Calu3 (cell line): ENCODE measurements around the gene FGF22. TPM values are rescaled to one million over a fixed set of nuclear protein-coding genes. Genes with fewer than 3 reads are reported as not detected.

Source experiments
- BruUV-seq: library from RNA; stranded (reverse); fragments of 400-500 nt; replicated peaks from 2 replicates; lab custom pipeline; 2021; lab: Mats Ljungman, UMichigan
- CTCF ChIA-PET: fragments of 300-600 bp; sonication (Branson Sonifier 250); formaldehyde crosslinking; loops from one replicate; lab custom pipeline; 2022; ENCODE audit warnings: antibody characterized with exemption; lab: Charles Lee
- DNase-seq: peaks from one replicate; pipeline ENCODE4 v3.0.0; 2022
- H3K27ac Mint-ChIP-seq: one replicate; pipeline ENCODE4 v1.8.0; 2022; ENCODE audit warnings: mixed read lengths; ENCODE audit not compliant: unreplicated experiment
- H3K27me3 Mint-ChIP-seq: one replicate; pipeline ENCODE4 v1.8.0; 2022; ENCODE audit warnings: mixed read lengths; ENCODE audit not compliant: unreplicated experiment
- H3K36me3 Mint-ChIP-seq: one replicate; pipeline ENCODE4 v1.8.0; 2022; ENCODE audit warnings: mild to moderate bottlenecking, moderate library complexity, mixed read lengths; ENCODE audit not compliant: insufficient read depth, unreplicated experiment
- H3K4me1 Mint-ChIP-seq: one replicate; pipeline ENCODE4 v1.8.0; 2022; ENCODE audit warnings: mild to moderate bottlenecking, low read depth, mixed read lengths; ENCODE audit not compliant: unreplicated experiment
- H3K4me3 Mint-ChIP-seq: one replicate; pipeline ENCODE4 v1.8.0; 2022; ENCODE audit warnings: mild to moderate bottlenecking, low read depth, moderate library complexity, mixed read lengths; ENCODE audit not compliant: unreplicated experiment
- H3K9me3 Mint-ChIP-seq: one replicate; pipeline ENCODE4 v1.8.0; 2022; ENCODE audit warnings: low read depth, mixed read lengths; ENCODE audit not compliant: unreplicated experiment
- CTCF ChIP-seq: fragments of 200-600 bp; IDR thresholded peaks from one replicate; pipeline ENCODE4 v1.8.0; 2022; ENCODE audit warnings: antibody characterized with exemption; ENCODE audit not compliant: unreplicated experiment
- intact Hi-C: fragments of 100-400 bp; cut with micrococcal nuclease; formaldehyde crosslinking; loops from one replicate; pipeline ENCODE4 v1.10.0; 2022; ENCODE audit not compliant: unreplicated experiment
- total RNA-seq: library from RNA; stranded (reverse); gene quantifications from 2 replicates; pipeline ENCODE4 v1.2.3, GENCODE V29; 2022

FGF22 gene
- total RNA-seq, 1 experiment from 2014 or later = 0.24 TPM

GRCh38 chr19:607301-608154 is 32.2 kb upstream of the FGF22 start:
- peaks cover 6% of the 10 kb centered on the region for H3K27me3 Mint-ChIP-seq
- no peaks in the 10 kb centered on the region for H3K4me1 Mint-ChIP-seq
- H3K9me3 Mint-ChIP-seq = no peaks in the 10 kb centered on the region
- no peak for DNase-seq
- H3K4me3 Mint-ChIP-seq = no peak overlapping the region
- no peak overlapping the region for H3K27ac Mint-ChIP-seq
- peaks cover under 1% of the 10 kb centered on the region for H3K36me3 Mint-ChIP-seq
- no peak for TF ChIP-seq CTCF
- BruUV-seq = no TSS peak
- intact Hi-C loops = no loop called here
- CTCF ChIA-PET = no interaction called here

- Mint-ChIP-seq H3K4me3 (no peak overlapping the region), H3K36me3 (peaks cover 7% of the 10 kb centered on the region), H3K27me3 (no peaks in the 10 kb centered on the region), H3K27ac (no peak overlapping the region), H3K4me1 (no peaks in the 10 kb centered on the region), H3K9me3 (no peaks in the 10 kb centered on the region)
- CTCF ChIA-PET = interaction anchor here (0.5 to 0.6 kb wide), 2 partner anchors 47 to 54 kb away, joined by 3 to 5 read pairs; no protein-coding TSS in a partner anchor
- intact Hi-C loops = no loop called here
- no peak for TF ChIP-seq CTCF
- BruUV-seq = no TSS peak
- DNase-seq = no peak
These were observed 31.3 kb upstream of the FGF22 start for GRCh38 chr19:608155-609003.

DNA sequence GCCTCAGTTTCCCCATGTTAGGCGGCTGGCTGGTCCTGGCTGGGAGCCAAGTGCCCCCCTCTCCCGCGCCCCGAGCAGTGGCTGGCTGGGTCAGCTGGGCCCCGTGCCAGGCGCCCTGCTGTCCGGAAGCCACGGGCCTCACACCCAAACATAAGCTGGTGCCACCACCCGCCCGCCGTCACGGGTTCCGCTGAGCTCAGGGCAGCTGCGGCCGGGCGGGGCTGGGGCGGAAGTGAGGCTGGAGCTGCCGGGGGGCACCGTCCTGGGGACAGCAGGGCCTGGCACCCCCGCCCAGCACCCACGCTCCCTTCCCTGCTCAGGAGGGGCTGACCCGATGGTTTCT is 30.7 kb upstream of the FGF22 start:
- H3K4me3 Mint-ChIP-seq = no peak overlapping the region
- intact Hi-C loops = no loop called here
- H3K36me3 Mint-ChIP-seq = peaks cover 7% of the 10 kb centered on the region
- no TSS peak for BruUV-seq
- no peaks in the 10 kb centered on the region for H3K27me3 Mint-ChIP-seq
- no peaks in the 10 kb centered on the region for H3K9me3 Mint-ChIP-seq
- CTCF ChIA-PET = interaction anchor here (0.5 to 0.6 kb wide), 2 partner anchors 46 to 55 kb away, joined by 3 to 5 read pairs; no protein-coding TSS in a partner anchor
- TF ChIP-seq CTCF = no peak
- H3K27ac Mint-ChIP-seq = no peak overlapping the region
- peak; percentile 56 for DNase-seq
- no peaks in the 10 kb centered on the region for H3K4me1 Mint-ChIP-seq

DNA sequence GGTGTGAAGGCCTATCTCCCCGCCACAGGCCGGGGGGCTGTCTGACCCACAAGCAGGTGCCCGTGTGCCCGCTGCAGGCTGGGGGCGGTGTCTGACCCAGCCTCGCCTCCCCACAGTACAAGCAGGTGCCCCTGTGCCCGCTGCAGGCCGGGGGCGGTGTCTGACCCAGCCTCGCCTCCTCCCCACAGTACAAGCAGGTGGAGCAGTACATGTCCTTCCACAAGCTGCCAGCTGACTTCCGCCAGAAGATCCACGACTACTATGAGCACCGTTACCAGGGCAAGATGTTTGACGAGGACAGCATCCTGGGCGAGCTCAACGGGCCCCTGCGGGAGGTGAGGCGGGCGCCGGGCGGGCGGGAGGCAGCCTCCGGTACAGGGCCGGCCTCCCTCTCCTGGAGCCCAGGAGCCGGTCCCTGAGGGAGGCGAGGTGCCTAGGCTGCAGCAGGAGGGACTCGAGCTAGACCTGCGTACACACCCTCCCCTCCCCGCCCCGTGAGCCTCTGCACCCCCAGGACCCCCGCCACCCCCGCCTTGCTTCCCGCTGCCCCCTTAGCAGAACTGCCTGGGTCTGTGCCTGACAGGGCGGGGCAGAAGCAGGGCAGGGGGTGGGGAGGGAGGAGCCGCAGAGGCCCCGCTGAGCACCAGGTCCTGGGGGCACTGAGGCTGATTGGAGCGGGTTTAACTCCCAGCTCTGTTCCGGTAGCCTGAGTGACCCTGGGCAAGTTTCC is 29.4 kb upstream of the FGF22 start:
- TF ChIP-seq CTCF = no peak
- intact Hi-C loops = no loop called here
- Mint-ChIP-seq H3K9me3 (no peaks in the 10 kb centered on the region), H3K27ac (no peak overlapping the region), H3K27me3 (no peaks in the 10 kb centered on the region), H3K36me3 (peaks cover 7% of the 10 kb centered on the region), H3K4me3 (no peak overlapping the region), H3K4me1 (no peaks in the 10 kb centered on the region)
- CTCF ChIA-PET = no interaction called here
- BruUV-seq = no TSS peak
- DNase-seq = no peak
